CD14-positive monocyte (primary cell): Measurements from ENCODE around the gene TCEANC. TPM values are rescaled to one million over a fixed set of nuclear protein-coding genes. Genes with fewer than 3 reads are reported as not detected.

Experiments used
- DNase-seq, 3 donors: peaks; one replicate each; pipeline ENCODE4 v3.0.0-alpha.2; 2011 to 2022
- H2AFZ ChIP-seq: 2 replicates; pipeline ENCODE4 v1.6.0; 2012; ENCODE audit warnings: mild to moderate bottlenecking, low read depth, low read length, inconsistent platforms; ENCODE audit not compliant: insufficient read depth, poor library complexity, severe bottlenecking
- H3K27ac ChIP-seq, 2 donors: 1 replicate in 1 of 2; 2 replicates in 1 of 2; pipeline ENCODE4 v1.5.1; 2012 to 2013; ENCODE audit warnings: low read length in 2 of 2, control low read depth in 1 of 2, inconsistent platforms in 1 of 2, low read depth in 1 of 2, mild to moderate bottlenecking in 1 of 2
- H3K27me3 ChIP-seq, 2 donors: one replicate each; pipeline versions ENCODE4 v1.6.0 to v1.6.1; 2011 to 2013; ENCODE audit warnings: low read length in 2 of 2; ENCODE audit not compliant: control insufficient read depth in 2 of 2, insufficient read depth in 2 of 2
- H3K36me3 ChIP-seq, 2 donors: replicated peaks in 1 of 2; 1 replicate in 1 of 2; 2 replicates in 1 of 2; pipeline versions ENCODE4 v1.5.1 to v1.6.1; 2012 to 2013; ENCODE audit warnings: low read length in 2 of 2, control low read depth in 1 of 2, inconsistent platforms in 1 of 2, mild to moderate bottlenecking in 1 of 2; ENCODE audit not compliant: insufficient read depth in 2 of 2, control insufficient read depth in 1 of 2
- H3K4me1 ChIP-seq, 2 donors: 1 replicate in 1 of 2; 2 replicates in 1 of 2; pipeline versions ENCODE4 v1.5.1 to v1.6.1; 2012 to 2013; ENCODE audit warnings: low read length in 2 of 2, control low read depth in 1 of 2, inconsistent platforms in 1 of 2, mild to moderate bottlenecking in 1 of 2, moderate library complexity in 1 of 2; ENCODE audit not compliant: insufficient read depth in 2 of 2, control insufficient read depth in 1 of 2
- H3K4me2 ChIP-seq: replicated peaks from 2 replicates; pipeline ENCODE3; 2012; ENCODE audit warnings: low read length, moderate library complexity, mild to moderate bottlenecking; ENCODE audit not compliant: poor library complexity, severe bottlenecking; ENCODE audit errors: extremely low read depth
- H3K4me3 ChIP-seq, 3 experiments: fragments of 200-600 bp in 1 of 3; sonication (generic) in 1 of 3; replicated peaks in 1 of 3; 1 replicate in 2 of 3; 2 replicates in 1 of 3; pipeline ENCODE4 v1.5.1; 2011 to 2013; ENCODE audit warnings: low read length in 3 of 3, mild to moderate bottlenecking in 3 of 3, control low read depth in 2 of 3, low read depth in 2 of 3, inconsistent platforms in 1 of 3, moderate library complexity in 1 of 3
- H3K79me2 ChIP-seq: 2 replicates; pipeline ENCODE4 v1.6.0; 2012; ENCODE audit warnings: mild to moderate bottlenecking, control low read depth, inconsistent platforms, low read length, moderate library complexity; ENCODE audit not compliant: insufficient read depth
- H3K9ac ChIP-seq: 2 replicates; pipeline ENCODE4 v1.6.0; 2017; ENCODE audit warnings: low read length, mild to moderate bottlenecking; ENCODE audit not compliant: insufficient read depth, poor library complexity, severe bottlenecking
- H3K9me3 ChIP-seq, 2 donors: replicated peaks in 1 of 2; 1 replicate in 1 of 2; 2 replicates in 1 of 2; pipeline versions ENCODE4 v1.5.1 to v1.6.1; 2012 to 2013; ENCODE audit warnings: low read length in 2 of 2, control low read depth in 1 of 2; ENCODE audit not compliant: control insufficient read depth in 1 of 2, insufficient read depth in 1 of 2
- H4K20me1 ChIP-seq: 2 replicates; pipeline ENCODE4 v1.6.0; 2012; ENCODE audit warnings: mild to moderate bottlenecking, low read length, control low read depth, moderate library complexity; ENCODE audit not compliant: insufficient read depth
- H3K27ac Mint-ChIP-seq, 7 donors: one replicate each; pipeline ENCODE4 v1.8.0; 2020; ENCODE audit warnings: mild to moderate bottlenecking in 7 of 7, mixed read lengths in 7 of 7, moderate library complexity in 6 of 7, inconsistent platforms in 2 of 7
- H3K27me3 Mint-ChIP-seq, 3 donors: one replicate each; pipeline ENCODE4 v1.8.0; 2021 to 2022; ENCODE audit warnings: low read depth in 3 of 3, mild to moderate bottlenecking in 3 of 3, mixed read lengths in 3 of 3, moderate library complexity in 3 of 3, inconsistent platforms in 1 of 3
- H3K36me3 Mint-ChIP-seq, 2 donors: one replicate each; pipeline ENCODE4 v1.8.0; 2020; ENCODE audit warnings: mixed read lengths in 2 of 2, inconsistent platforms in 1 of 2, mild to moderate bottlenecking in 1 of 2
- H3K4me1 Mint-ChIP-seq: one replicate; pipeline ENCODE4 v1.8.0; 2020; ENCODE audit warnings: mild to moderate bottlenecking, mixed read lengths
- H3K4me3 Mint-ChIP-seq, 2 donors: one replicate each; pipeline ENCODE4 v1.8.0; 2020; ENCODE audit warnings: mild to moderate bottlenecking in 2 of 2, mixed read lengths in 2 of 2, moderate library complexity in 1 of 2
- H3K9me3 Mint-ChIP-seq, 7 donors: one replicate each; pipeline ENCODE4 v1.8.0; 2020 to 2022; ENCODE audit warnings: mixed read lengths in 7 of 7, mild to moderate bottlenecking in 6 of 7, moderate library complexity in 6 of 7, inconsistent platforms in 2 of 7
- WGBS: methylation state at CpG from one replicate; pipeline ENCODE4 v1.1.5; 2013; ENCODE audit warnings: missing lambda C conversion rate; ENCODE audit not compliant: insufficient coverage; 5-methylcytosine and 5-hydroxymethylcytosine counted together
- intact Hi-C, 2 donors: fragments of 100-400 bp; cut with micrococcal nuclease; formaldehyde crosslinking; loops; one replicate each; pipeline versions ENCODE4 v1.15.0 to v1.15.1; 2023
- polyA plus RNA-seq, 3 donors: library from polyadenylated mRNA; depleted of rRNA in 1 of 3; unstranded in 2 of 3; stranded (reverse) in 1 of 3; fragments of 300-500 nt in 2 of 3; fragments of >200 nt in 1 of 3; fragmentation: Illumina TruSeq in 2 of 3; gene quantifications; 1 replicate in 2 of 3; 2 replicates in 1 of 3; pipeline ENCODE4 v1.2.3, GENCODE V29; 2012 to 2021
- TF ChIP-seq, protein P1 (sequence below): fragments of 200-600 bp; IDR thresholded peaks from one replicate; pipeline ENCODE4 v1.8.0; 2022; ENCODE audit warnings: antibody characterized with exemption, mild to moderate bottlenecking

TCEANC gene
- polyA plus RNA-seq, 3 donors: 1.6 to 2.8 (median 1.9) TPM

DNA sequence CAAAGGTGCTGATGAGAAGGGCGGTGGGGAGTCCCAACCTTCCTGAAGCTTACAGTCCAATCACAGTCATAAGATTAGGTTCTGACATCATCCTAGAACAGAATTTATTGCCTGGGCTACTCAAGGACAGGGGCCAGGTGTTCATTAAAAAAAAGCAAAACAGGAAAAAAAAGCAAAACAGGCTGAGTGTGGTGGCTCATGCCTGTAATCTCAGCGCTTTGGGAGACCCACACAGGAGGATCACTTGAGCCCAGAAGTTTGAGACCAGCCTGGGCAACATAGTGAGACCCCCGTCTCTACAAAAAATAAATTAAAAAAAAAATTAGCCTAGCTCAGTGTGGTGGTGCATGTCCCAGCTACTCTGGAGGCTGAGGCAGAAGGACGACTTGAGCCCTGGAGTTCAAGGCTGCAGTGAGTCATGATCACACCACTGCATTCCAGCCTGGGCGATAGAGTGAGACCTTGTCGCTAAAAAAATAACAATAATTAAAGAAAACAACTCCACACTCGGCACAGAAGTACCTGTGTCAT, 39.0 kb downstream of the TCEANC start:
- H3K36me3 Mint-ChIP-seq: peaks cover 0 to 3% of the 10 kb centered on the region in 2 donors
- H3K9ac ChIP-seq: no peak overlapping the region
- intact Hi-C loops: loop anchor here (5.0 to 10.0 kb wide), 2 partner anchors 40 to 1183 kb away; partner anchors contain the start of genes FANCB (in 1 of the 2), MOSPD2 (in 1 of the 2) and TCEANC (in 1 of the 2)
- peaks cover 0 to 12% of the 10 kb centered on the region in 2 donors for H3K27me3 ChIP-seq
- peaks cover 89% of the 10 kb centered on the region for H3K79me2 ChIP-seq
- DNase-seq: peak in 1 of 3 donors; percentile 27
- H3K9me3 Mint-ChIP-seq: peaks cover 0 to 6% (median 0%) of the 10 kb centered on the region in 7 donors
- H3K4me1 Mint-ChIP-seq: peaks cover 55% of the 10 kb centered on the region
- no CpG with 5 or more reads among the region's 7 CpGs for WGBS
- H3K4me3 Mint-ChIP-seq: peak overlapping the region in 1 of 2 donors; percentile 2
- peaks cover 60 to 65% of the 10 kb centered on the region in 2 donors for H3K4me1 ChIP-seq
- TF ChIP-seq, protein P1, sequence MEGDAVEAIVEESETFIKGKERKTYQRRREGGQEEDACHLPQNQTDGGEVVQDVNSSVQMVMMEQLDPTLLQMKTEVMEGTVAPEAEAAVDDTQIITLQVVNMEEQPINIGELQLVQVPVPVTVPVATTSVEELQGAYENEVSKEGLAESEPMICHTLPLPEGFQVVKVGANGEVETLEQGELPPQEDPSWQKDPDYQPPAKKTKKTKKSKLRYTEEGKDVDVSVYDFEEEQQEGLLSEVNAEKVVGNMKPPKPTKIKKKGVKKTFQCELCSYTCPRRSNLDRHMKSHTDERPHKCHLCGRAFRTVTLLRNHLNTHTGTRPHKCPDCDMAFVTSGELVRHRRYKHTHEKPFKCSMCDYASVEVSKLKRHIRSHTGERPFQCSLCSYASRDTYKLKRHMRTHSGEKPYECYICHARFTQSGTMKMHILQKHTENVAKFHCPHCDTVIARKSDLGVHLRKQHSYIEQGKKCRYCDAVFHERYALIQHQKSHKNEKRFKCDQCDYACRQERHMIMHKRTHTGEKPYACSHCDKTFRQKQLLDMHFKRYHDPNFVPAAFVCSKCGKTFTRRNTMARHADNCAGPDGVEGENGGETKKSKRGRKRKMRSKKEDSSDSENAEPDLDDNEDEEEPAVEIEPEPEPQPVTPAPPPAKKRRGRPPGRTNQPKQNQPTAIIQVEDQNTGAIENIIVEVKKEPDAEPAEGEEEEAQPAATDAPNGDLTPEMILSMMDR: no peak
- H3K9me3 ChIP-seq: no peaks in the 10 kb centered on the region
- no peak overlapping the region for H3K4me3 ChIP-seq
- peaks cover 0 to 34% (median 0%) of the 10 kb centered on the region in 3 donors for H3K27me3 Mint-ChIP-seq
- peak overlapping the region in 1 of 2 donors; percentile 44 for H3K27ac ChIP-seq
- H3K36me3 ChIP-seq: no peaks in the 10 kb centered on the region
- no peak overlapping the region for H3K4me2 ChIP-seq
- H4K20me1 ChIP-seq: peaks cover 49% of the 10 kb centered on the region
- H3K27ac Mint-ChIP-seq: peak overlapping the region; percentile 19 to 74 (median 42)
- H2AFZ ChIP-seq: no peak overlapping the region

DNA sequence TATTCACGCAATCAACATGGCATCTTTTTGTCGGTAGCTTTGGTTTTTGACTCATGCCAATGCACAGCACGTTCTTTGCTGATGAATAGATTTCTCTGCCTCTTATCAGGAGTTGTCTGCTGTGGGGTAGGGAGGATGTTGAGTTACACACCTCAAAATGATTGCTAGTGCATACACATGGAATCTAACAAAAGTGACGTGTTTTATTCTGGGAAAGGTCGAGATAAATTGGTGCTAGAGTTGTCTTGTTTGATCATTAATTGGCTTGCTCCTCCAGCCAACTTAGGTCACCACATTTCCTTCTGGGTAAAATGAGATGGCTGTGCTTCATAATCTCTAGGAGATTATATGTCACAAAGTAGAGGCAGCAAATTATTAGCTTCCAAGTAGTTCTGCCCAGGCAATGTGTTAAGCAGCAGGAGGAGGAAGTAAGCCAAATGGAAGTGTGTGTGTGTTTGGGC, 39.9 kb downstream of the TCEANC start:
- peak in 1 of 3 donors; percentile 15 for DNase-seq
- H3K79me2 ChIP-seq: peaks cover 97% of the 10 kb centered on the region
- H3K4me2 ChIP-seq: peak overlapping the region; percentile 13
- Mint-ChIP-seq H3K36me3 (peaks cover 0 to 3% of the 10 kb centered on the region in 2 donors), H3K9me3 (peaks cover 0 to 6% (median 0%) of the 10 kb centered on the region in 7 donors), H3K4me3 (peak overlapping the region in 1 of 2 donors; percentile 27), H3K27ac (peak overlapping the region in 5 of 7 donors; percentile 8 to 81 (median 62)), H3K4me1 (peaks cover 63% of the 10 kb centered on the region), H3K27me3 (peaks cover 0 to 34% (median 0%) of the 10 kb centered on the region in 3 donors)
- no peak overlapping the region for H3K4me3 ChIP-seq
- H4K20me1 ChIP-seq: peaks cover 56% of the 10 kb centered on the region
- H3K4me1 ChIP-seq: peaks cover 69 to 72% of the 10 kb centered on the region in 2 donors
- intact Hi-C loops: loop anchor here (5.0 to 10.0 kb wide), 2 partner anchors 40 to 1182 kb away; partner anchors contain the start of genes FANCB (in 1 of the 2), MOSPD2 (in 1 of the 2) and TCEANC (in 1 of the 2)
- TF ChIP-seq, protein P1: no peak
- no peak overlapping the region for H3K9ac ChIP-seq
- H3K36me3 ChIP-seq: no peaks in the 10 kb centered on the region
- H3K27me3 ChIP-seq: peaks cover 0 to 12% of the 10 kb centered on the region in 2 donors
- peak overlapping the region in 1 of 2 donors; percentile 44 for H3K27ac ChIP-seq
- no peaks in the 10 kb centered on the region for H3K9me3 ChIP-seq
- H2AFZ ChIP-seq: no peak overlapping the region
- no CpG with 5 or more reads among the region's 5 CpGs for WGBS
